ENCODE results near the gene KLHL17.
"Not testable (repeated sequence)": the region's sequence is repeated elsewhere in the genome, so short reads cannot be mapped to it uniquely, and the experiment has no call there.

Gene KLHL17

GRCh38 chr1:998995-999724 lies 38.8 kb downstream of the KLHL17 start:
- DNase-seq (ENCODE audit: extremely low read depth in 1 of 2, low read depth in 1 of 2), result no peak

- peak in 1 of 2 donors; percentile 48 for DNase-seq (ENCODE audit: extremely low read depth in 1 of 2, low read depth in 1 of 2)
Measured at GRCh38 chr1:999725-1000356, 39.5 kb downstream of the KLHL17 start, which contains the start of gene HES4. Gene HES4, minus strand, starts transcription at chr1:1000097. Its CDS starts 124 bp downstream, at chr1:999973.

- no peak for DNase-seq (ENCODE audit: extremely low read depth in 1 of 2, low read depth in 1 of 2)
Measured at GRCh38 chr1:1000357-1001056, 40.1 kb downstream of the KLHL17 start.

GRCh38 chr1:1001057-1001783 lies 40.8 kb downstream of the KLHL17 start:
- DNase-seq (ENCODE audit: extremely low read depth in 1 of 2, low read depth in 1 of 2), result no peak

- DNase-seq (ENCODE audit: extremely low read depth in 1 of 2, low read depth in 1 of 2), result no peak
Measured at GRCh38 chr1:1003618-1004419, 43.4 kb downstream of the KLHL17 start.

GRCh38 chr1:1004420-1004779 lies 44.0 kb downstream of the KLHL17 start:
- no peak for DNase-seq (ENCODE audit: extremely low read depth in 1 of 2, low read depth in 1 of 2)

GRCh38 chr1:1004780-1005697 lies 44.7 kb downstream of the KLHL17 start:
- no peak for DNase-seq (ENCODE audit: extremely low read depth in 1 of 2, low read depth in 1 of 2)

- no peak for DNase-seq (ENCODE audit: extremely low read depth in 1 of 2, low read depth in 1 of 2)
Measured at GRCh38 chr1:1005774-1006304, 45.5 kb downstream of the KLHL17 start.

GRCh38 chr1:1006305-1007159 lies 46.1 kb downstream of the KLHL17 start:
- DNase-seq (ENCODE audit: extremely low read depth in 1 of 2, low read depth in 1 of 2), result no peak

GRCh38 chr1:1010131-1010530 lies 49.7 kb downstream of the KLHL17 start:
- DNase-seq (ENCODE audit: extremely low read depth in 1 of 2, low read depth in 1 of 2), result not testable (repeated sequence)

- DNase-seq (ENCODE audit: extremely low read depth in 1 of 2, low read depth in 1 of 2), result no peak
Measured at GRCh38 chr1:1011396-1011949, 51.1 kb downstream of the KLHL17 start.

GRCh38 chr1:1012736-1013104 lies 52.3 kb downstream of the KLHL17 start:
- DNase-seq (ENCODE audit: extremely low read depth in 1 of 2, low read depth in 1 of 2), result not testable (repeated sequence)

- peak; percentile 70 to 75 for DNase-seq (ENCODE audit: extremely low read depth in 1 of 2, low read depth in 1 of 2)
Measured at GRCh38 chr1:1013105-1013921, 52.9 kb downstream of the KLHL17 start, which contains the start of gene ISG15. Gene ISG15, plus strand, starts transcription at chr1:1013497. Its CDS starts 77 bp downstream, at chr1:1013574.

- no peak for DNase-seq (ENCODE audit: extremely low read depth in 1 of 2, low read depth in 1 of 2)
Measured at GRCh38 chr1:1013922-1014648, 53.7 kb downstream of the KLHL17 start.

- DNase-seq (ENCODE audit: extremely low read depth in 1 of 2, low read depth in 1 of 2), result no peak
Measured at GRCh38 chr1:1014799-1015681, 54.7 kb downstream of the KLHL17 start.

All from stimulated activated CD8-positive, alpha-beta memory T cell treated with anti-CD3 and anti-CD28 coated beads, Interleukin-7, amount 100 ng/mL, for 48 hours (primary cell).